ENCODE measurements around the gene SERPINH1. TPM values are rescaled to one million over a fixed set of nuclear protein-coding genes. Genes with fewer than 3 reads are reported as not detected.

Gene SERPINH1
- total RNA-seq, 1 donor from 2014 or later, result 12.6 TPM

- intact Hi-C loops (cut with micrococcal nuclease), result no loop called here
Measured at GRCh38 chr11:75554258-75555022, 7.6 kb upstream of the SERPINH1 start.

DNA sequence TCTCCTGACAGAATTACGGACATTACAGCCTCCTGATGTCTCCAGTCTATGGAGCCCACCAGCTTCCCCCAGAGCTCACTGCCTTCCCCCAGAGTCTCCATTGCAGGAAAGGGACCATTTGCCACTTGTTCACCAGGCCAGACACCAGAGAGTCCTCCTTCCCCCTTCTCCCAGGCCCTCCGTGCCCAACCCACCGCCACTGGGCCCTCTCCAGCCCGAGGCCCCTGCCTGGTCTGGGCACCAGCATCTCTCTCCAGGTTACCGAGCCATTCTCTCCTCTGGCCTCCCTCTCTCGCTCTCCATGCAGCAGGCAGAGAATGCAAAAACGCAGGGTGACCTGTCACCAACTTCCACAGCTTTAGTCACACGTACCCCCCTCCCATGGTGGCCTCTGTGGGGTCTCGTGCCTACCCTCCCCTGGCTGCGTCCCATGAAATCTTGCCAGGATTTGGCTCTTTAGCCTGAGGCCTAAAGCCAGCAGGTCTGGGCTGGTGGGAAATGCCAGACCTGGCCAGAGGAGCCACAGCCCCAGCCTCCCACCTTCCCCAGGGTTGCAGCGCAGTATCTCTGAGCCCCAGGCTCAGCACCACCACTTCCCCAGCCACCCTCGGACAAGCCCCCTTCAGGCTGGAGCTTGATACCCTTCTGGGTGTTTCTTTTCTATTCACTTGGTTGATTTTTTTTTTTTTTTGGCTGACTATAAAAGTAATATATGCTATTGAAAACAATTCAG is 6.8 kb upstream of the SERPINH1 start:
- intact Hi-C loops (cut with micrococcal nuclease), result no loop called here

GRCh38 chr11:75556275-75556674 is 5.8 kb upstream of the SERPINH1 start:
- intact Hi-C loops (cut with micrococcal nuclease), result no loop called here

GRCh38 chr11:75557666-75558494 is 4.2 kb upstream of the SERPINH1 start:
- intact Hi-C loops (cut with micrococcal nuclease), result no loop called here

- intact Hi-C loops (cut with micrococcal nuclease), result no loop called here
Measured at GRCh38 chr11:75558939-75559843, 2.9 kb upstream of the SERPINH1 start.

DNA sequence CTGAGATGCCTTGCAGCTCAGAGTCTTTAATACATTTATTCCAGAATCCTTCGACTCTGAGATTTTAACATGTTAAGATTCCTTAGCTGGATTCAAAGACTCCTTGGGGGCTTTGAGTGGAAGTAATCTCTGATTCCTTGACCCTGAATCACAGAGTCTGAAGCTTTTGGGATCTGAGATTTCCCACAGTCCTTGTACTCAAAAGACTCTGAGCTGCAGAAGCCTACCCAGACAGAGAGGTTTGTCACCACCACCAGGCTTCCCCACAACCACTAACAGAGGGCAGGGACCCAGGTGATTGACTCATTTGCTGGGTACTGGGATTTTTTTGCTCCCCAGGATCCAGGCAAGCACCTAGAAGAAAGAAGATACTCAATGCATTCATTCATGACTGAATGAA is 1.4 kb upstream of the SERPINH1 start:
- intact Hi-C loops (cut with micrococcal nuclease), result loop anchor here (10.0 kb wide), 1 partner anchor 674 kb away; no protein-coding TSS in a partner anchor

DNA sequence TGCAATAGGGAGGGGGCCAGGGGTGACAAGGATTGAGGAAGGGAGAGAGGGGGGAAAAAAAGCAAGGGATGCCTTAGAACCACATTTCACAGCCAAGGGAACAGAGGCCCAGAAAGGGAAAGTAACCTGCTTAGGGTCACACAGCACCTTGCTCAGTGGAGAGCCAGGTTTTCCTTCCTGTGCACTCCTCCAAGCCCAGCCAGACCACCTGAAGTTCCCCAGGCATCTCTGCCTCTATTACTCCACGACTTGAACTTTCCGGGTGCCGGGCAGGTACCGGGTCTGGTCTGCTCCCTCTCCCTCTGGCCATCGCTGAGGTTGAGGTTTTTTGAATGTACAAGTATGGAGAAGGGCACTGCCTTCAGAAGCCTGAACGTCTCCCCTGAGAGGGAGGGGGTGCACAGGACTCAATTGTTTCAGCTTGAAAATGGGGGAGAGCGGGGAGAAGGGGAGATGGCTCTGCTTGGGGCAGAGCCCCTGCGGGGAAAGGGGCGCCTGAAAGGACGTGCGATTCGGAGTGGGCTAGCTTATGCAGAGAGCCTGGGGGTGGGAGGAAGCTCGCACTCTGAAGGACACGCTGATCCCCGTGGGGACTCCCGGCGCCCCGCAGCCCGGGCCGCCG is 516 bp upstream of the SERPINH1 start:
- intact Hi-C loops (cut with micrococcal nuclease), result loop anchor here (1.0 to 10.0 kb wide), 3 partner anchors 105 to 673 kb away; no protein-coding TSS in a partner anchor

- intact Hi-C loops (cut with micrococcal nuclease), result loop anchor here (1.0 to 10.0 kb wide), 3 partner anchors 104 to 672 kb away; no protein-coding TSS in a partner anchor
Measured at GRCh38 chr11:75562836-75563484, 907 bp downstream of the SERPINH1 start.

GRCh38 chr11:75563501-75563977 is 1.5 kb downstream of the SERPINH1 start:
- intact Hi-C loops (cut with micrococcal nuclease), result loop anchor here (2.0 to 10.0 kb wide), 2 partner anchors 103 to 671 kb away; no protein-coding TSS in a partner anchor

DNA sequence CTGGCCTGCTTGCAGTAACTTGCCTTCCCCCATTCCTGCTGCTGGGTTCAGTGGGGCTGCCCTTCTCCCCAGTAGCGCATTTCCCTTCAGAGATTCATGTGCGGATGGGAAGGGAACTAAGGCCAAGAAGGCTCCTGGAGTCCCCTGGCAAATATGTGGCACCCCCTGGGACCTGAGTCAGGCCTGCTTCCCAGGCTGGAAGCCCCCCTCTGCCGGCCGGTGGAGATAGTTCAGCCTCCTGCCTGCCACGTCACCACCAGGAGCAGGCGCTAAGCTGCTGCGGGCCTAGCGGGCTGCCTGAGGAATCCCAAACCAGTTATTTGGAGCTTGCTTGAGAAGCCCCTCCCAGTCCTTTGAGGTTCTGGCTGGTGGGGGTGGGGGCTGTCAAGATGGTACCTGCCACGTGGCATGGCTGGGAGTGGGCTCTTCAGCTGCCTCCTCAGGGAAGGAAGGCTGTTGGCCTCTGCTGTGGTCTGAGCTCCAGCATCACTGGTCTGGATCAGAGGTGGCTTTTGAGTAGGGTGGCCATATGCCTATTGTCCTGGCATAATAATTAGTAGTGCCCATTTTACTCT is 2.0 kb downstream of the SERPINH1 start:
- intact Hi-C loops (cut with micrococcal nuclease), result loop anchor here (2.0 to 10.0 kb wide), 2 partner anchors 103 to 671 kb away; no protein-coding TSS in a partner anchor

GRCh38 chr11:75565221-75565814 is 3.3 kb downstream of the SERPINH1 start:
- intact Hi-C loops (cut with micrococcal nuclease), result loop anchor here (10.0 kb wide), 1 partner anchor 669 kb away; no protein-coding TSS in a partner anchor

- intact Hi-C loops (cut with micrococcal nuclease), result loop anchor here (10.0 kb wide), 1 partner anchor 669 kb away; no protein-coding TSS in a partner anchor
Measured at GRCh38 chr11:75565916-75566762, 4.1 kb downstream of the SERPINH1 start.

DNA sequence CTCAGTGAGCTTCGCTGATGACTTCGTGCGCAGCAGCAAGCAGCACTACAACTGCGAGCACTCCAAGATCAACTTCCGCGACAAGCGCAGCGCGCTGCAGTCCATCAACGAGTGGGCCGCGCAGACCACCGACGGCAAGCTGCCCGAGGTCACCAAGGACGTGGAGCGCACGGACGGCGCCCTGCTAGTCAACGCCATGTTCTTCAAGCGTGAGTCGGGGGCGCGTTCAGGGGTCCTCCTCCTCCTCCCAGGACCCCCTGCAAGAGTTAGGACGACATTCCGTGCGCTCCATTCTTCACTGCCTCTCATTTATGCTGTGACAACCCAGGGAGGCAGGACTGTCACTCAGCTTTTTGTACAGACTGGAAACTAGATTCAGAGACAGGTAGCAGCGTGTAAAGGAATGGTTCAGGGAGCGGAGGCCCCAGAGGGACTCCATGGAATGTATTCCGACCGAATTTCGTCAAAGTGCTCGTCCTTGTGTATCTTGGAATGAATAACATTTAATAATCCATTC is 4.8 kb downstream of the SERPINH1 start:
- intact Hi-C loops (cut with micrococcal nuclease), result loop anchor here (10.0 kb wide), 1 partner anchor 668 kb away; no protein-coding TSS in a partner anchor

GRCh38 chr11:75567971-75568370 is 5.9 kb downstream of the SERPINH1 start:
- intact Hi-C loops (cut with micrococcal nuclease), result loop anchor here (10.0 kb wide), 1 partner anchor 667 kb away; no protein-coding TSS in a partner anchor

DNA sequence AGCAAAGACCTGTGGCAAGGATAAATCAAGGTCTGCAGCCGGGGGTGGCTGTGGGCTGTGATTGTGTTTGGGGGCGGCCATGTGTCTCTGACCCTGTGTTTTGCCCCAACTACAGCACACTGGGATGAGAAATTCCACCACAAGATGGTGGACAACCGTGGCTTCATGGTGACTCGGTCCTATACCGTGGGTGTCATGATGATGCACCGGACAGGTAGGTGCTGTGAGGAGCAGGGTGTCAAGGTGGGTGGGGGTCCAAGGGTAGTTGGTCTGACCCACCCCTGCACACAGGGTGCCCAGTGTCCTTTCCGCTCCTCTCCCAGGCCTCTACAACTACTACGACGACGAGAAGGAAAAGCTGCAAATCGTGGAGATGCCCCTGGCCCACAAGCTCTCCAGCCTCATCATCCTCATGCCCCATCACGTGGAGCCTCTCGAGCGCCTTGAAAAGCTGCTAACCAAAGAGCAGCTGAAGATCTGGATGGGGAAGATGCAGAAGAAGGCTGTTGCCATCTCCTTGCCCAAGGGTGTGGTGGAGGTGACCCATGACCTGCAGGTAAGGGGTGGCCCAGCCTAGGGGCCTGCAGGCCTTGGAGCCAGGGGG is 6.7 kb downstream of the SERPINH1 start:
- intact Hi-C loops (cut with micrococcal nuclease), result loop anchor here (10.0 kb wide), 1 partner anchor 666 kb away; no protein-coding TSS in a partner anchor

DNA sequence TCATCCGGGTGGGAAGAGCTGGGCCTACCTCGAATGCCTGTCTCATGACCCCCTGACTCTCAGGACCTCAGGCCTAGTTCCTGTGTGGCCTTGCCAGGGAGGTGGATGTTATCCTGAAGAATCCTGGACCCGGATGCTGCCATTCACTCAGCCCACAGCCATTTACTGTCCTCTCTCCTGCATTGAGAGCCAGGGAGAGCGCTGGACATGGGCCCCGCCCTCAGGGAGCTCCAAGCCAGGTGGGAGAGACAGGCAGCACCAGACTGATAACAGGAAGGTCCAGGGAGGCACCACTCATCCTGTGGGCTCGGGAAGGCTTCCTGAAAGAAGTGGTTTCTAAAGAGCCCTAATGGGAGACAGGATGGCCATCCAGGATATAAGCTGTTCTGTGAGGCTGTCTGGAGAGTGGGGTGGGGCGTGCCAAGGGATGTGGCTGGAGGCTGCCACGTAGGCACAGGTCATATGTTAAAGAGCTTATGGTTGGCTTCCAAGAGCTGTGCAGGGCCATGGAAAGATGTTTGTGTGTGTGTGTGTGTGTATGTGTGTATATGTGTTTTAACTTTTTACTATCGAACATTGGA is 8.6 kb downstream of the SERPINH1 start:
- intact Hi-C loops (cut with micrococcal nuclease), result no loop called here

Measured in T-helper 2 cell treated with Interferon-gamma antibody and Interleukin-4, amounts not matched to agents 100 ng/mL and 5 ng/mL, for 36 hours (primary cell).